ENCODE results near the gene ZBBX. TPM values are rescaled to one million over a fixed set of nuclear protein-coding genes. Genes with fewer than 3 reads are reported as not detected.

Gene ZBBX
- total RNA-seq, 1 donor from 2014 or later: not detected

GRCh38 chr3:167306319-167306718 is 73.8 kb downstream of the ZBBX start:
- no peaks in the 10 kb centered on the region for H3K4me1 Mint-ChIP-seq (ENCODE audit: unreplicated experiment)
- no peaks in the 10 kb centered on the region for H3K36me3 Mint-ChIP-seq (ENCODE audit: unreplicated experiment)
- H3K9me3 Mint-ChIP-seq (ENCODE audit: unreplicated experiment): peaks cover 3% of the 10 kb centered on the region
- TF ChIP-seq CTCF (IDR thresholded peaks at IDR 0.05): no peak
- no peak overlapping the region for H3K27ac Mint-ChIP-seq (ENCODE audit: unreplicated experiment)
- no peak overlapping the region for H3K4me3 Mint-ChIP-seq (ENCODE audit: unreplicated experiment)
- DNase-seq (ENCODE audit: extremely low spot score, unreplicated experiment): no peak
- no peaks in the 10 kb centered on the region for H3K27me3 Mint-ChIP-seq (ENCODE audit: unreplicated experiment)

- H3K4me1 Mint-ChIP-seq (ENCODE audit: unreplicated experiment): no peaks in the 10 kb centered on the region
- no peak overlapping the region for H3K27ac Mint-ChIP-seq (ENCODE audit: unreplicated experiment)
- H3K27me3 Mint-ChIP-seq (ENCODE audit: unreplicated experiment): no peaks in the 10 kb centered on the region
- H3K9me3 Mint-ChIP-seq (ENCODE audit: unreplicated experiment): peaks cover 3% of the 10 kb centered on the region
- H3K36me3 Mint-ChIP-seq (ENCODE audit: unreplicated experiment): no peaks in the 10 kb centered on the region
- no peak for DNase-seq (ENCODE audit: extremely low spot score, unreplicated experiment)
- H3K4me3 Mint-ChIP-seq (ENCODE audit: unreplicated experiment): no peak overlapping the region
- TF ChIP-seq CTCF (IDR thresholded peaks at IDR 0.05): no peak
Observed at GRCh38 chr3:167305340-167305890, 74.7 kb downstream of the ZBBX start.

GRCh38 chr3:167304077-167304476 is 76.0 kb downstream of the ZBBX start:
- H3K27ac Mint-ChIP-seq (ENCODE audit: unreplicated experiment): no peak overlapping the region
- no peaks in the 10 kb centered on the region for H3K36me3 Mint-ChIP-seq (ENCODE audit: unreplicated experiment)
- TF ChIP-seq CTCF (IDR thresholded peaks at IDR 0.05): no peak
- peaks cover 3% of the 10 kb centered on the region for H3K9me3 Mint-ChIP-seq (ENCODE audit: unreplicated experiment)
- H3K4me1 Mint-ChIP-seq (ENCODE audit: unreplicated experiment): no peaks in the 10 kb centered on the region
- no peak overlapping the region for H3K4me3 Mint-ChIP-seq (ENCODE audit: unreplicated experiment)
- no peaks in the 10 kb centered on the region for H3K27me3 Mint-ChIP-seq (ENCODE audit: unreplicated experiment)
- DNase-seq (ENCODE audit: extremely low spot score, unreplicated experiment): no peak

GRCh38 chr3:167302678-167303077 is 77.4 kb downstream of the ZBBX start:
- no peak overlapping the region for H3K27ac Mint-ChIP-seq (ENCODE audit: unreplicated experiment)
- H3K36me3 Mint-ChIP-seq (ENCODE audit: unreplicated experiment): no peaks in the 10 kb centered on the region
- H3K4me3 Mint-ChIP-seq (ENCODE audit: unreplicated experiment): no peak overlapping the region
- H3K9me3 Mint-ChIP-seq (ENCODE audit: unreplicated experiment): no peaks in the 10 kb centered on the region
- TF ChIP-seq CTCF (IDR thresholded peaks at IDR 0.05): no peak
- DNase-seq (ENCODE audit: extremely low spot score, unreplicated experiment): no peak
- no peaks in the 10 kb centered on the region for H3K27me3 Mint-ChIP-seq (ENCODE audit: unreplicated experiment)
- no peaks in the 10 kb centered on the region for H3K4me1 Mint-ChIP-seq (ENCODE audit: unreplicated experiment)

GRCh38 chr3:167300207-167300606 is 79.9 kb downstream of the ZBBX start:
- DNase-seq (ENCODE audit: extremely low spot score, unreplicated experiment): no peak
- no peaks in the 10 kb centered on the region for H3K36me3 Mint-ChIP-seq (ENCODE audit: unreplicated experiment)

More at GRCh38 chr3:167300207-167300606, 79.9 kb downstream of the ZBBX start:
- Mint-ChIP-seq H3K27me3 (ENCODE audit: unreplicated experiment) (no peaks in the 10 kb centered on the region), H3K9me3 (ENCODE audit: unreplicated experiment) (peaks cover 4% of the 10 kb centered on the region), H3K27ac (ENCODE audit: unreplicated experiment) (no peak overlapping the region), H3K4me3 (ENCODE audit: unreplicated experiment) (no peak overlapping the region), H3K4me1 (ENCODE audit: unreplicated experiment) (no peaks in the 10 kb centered on the region)
- TF ChIP-seq CTCF (IDR thresholded peaks at IDR 0.05): no peak

Data from osteocyte (in vitro differentiated cells).